ENCODE results near the gene SPIRE1. TPM values are rescaled to one million over a fixed set of nuclear protein-coding genes. Genes with fewer than 3 reads are reported as not detected.
"Not testable (repeated sequence)": the region's sequence is repeated elsewhere in the genome, so short reads cannot be mapped to it uniquely, and the experiment has no call there.

Gene SPIRE1
- total RNA-seq, 1 donor from 2014 or later = 16.9 TPM

GRCh38 chr18:12637901-12638643 is 19.8 kb downstream of the SPIRE1 start:
- Histone ChIP-seq H3K27ac (no peak overlapping the region), H3K4me3 (no peak overlapping the region), H3K4me1 (peaks cover 0 to 5% of the 10 kb centered on the region in 2 donors), H3K36me3 (no peaks in the 10 kb centered on the region), H3K27me3 (no peaks in the 10 kb centered on the region), H3K9me3 (no peaks in the 10 kb centered on the region)
- intact Hi-C loops (cut with DNase I) = no loop called here
- DNase-seq (ENCODE audit: low spot score in 2 of 2) = no peak
- TF ChIP-seq CTCF (IDR thresholded peaks at IDR 0.05) = no peak

GRCh38 chr18:12637393-12637792 is 20.5 kb downstream of the SPIRE1 start:
- Histone ChIP-seq H3K4me3 (no peak overlapping the region), H3K27me3 (no peaks in the 10 kb centered on the region), H3K9me3 (no peaks in the 10 kb centered on the region), H3K36me3 (no peaks in the 10 kb centered on the region), H3K4me1 (peaks cover 0 to 5% of the 10 kb centered on the region in 2 donors), H3K27ac (no peak overlapping the region)
- no peak for DNase-seq (ENCODE audit: low spot score in 2 of 2)
- TF ChIP-seq CTCF (IDR thresholded peaks at IDR 0.05) = no peak
- intact Hi-C loops (cut with DNase I) = no loop called here

GRCh38 chr18:12631831-12632477 is 26.0 kb downstream of the SPIRE1 start:
- Histone ChIP-seq H3K27me3 (no peaks in the 10 kb centered on the region), H3K27ac (no peak overlapping the region), H3K9me3 (no peaks in the 10 kb centered on the region), H3K4me3 (no peak overlapping the region), H3K36me3 (no peaks in the 10 kb centered on the region), H3K4me1 (no peaks in the 10 kb centered on the region)
- no peak for DNase-seq (ENCODE audit: low spot score in 2 of 2)
- no peak for TF ChIP-seq CTCF (IDR thresholded peaks at IDR 0.05)
- intact Hi-C loops (cut with DNase I) = no loop called here

GRCh38 chr18:12630136-12630535 is 27.8 kb downstream of the SPIRE1 start:
- no peak for TF ChIP-seq CTCF (IDR thresholded peaks at IDR 0.05)
- H3K36me3 ChIP-seq = no peaks in the 10 kb centered on the region
- H3K27me3 ChIP-seq = no peaks in the 10 kb centered on the region
- no peak overlapping the region for H3K27ac ChIP-seq
- no peak for DNase-seq (ENCODE audit: low spot score in 2 of 2)
- no peaks in the 10 kb centered on the region for H3K4me1 ChIP-seq
- no peak overlapping the region for H3K4me3 ChIP-seq
- intact Hi-C loops (cut with DNase I) = no loop called here
- H3K9me3 ChIP-seq = no peaks in the 10 kb centered on the region

- Histone ChIP-seq H3K27ac (no peak overlapping the region), H3K27me3 (no peaks in the 10 kb centered on the region), H3K9me3 (no peaks in the 10 kb centered on the region), H3K4me1 (no peaks in the 10 kb centered on the region), H3K4me3 (no peak overlapping the region), H3K36me3 (no peaks in the 10 kb centered on the region)
- DNase-seq (ENCODE audit: low spot score in 2 of 2) = no peak
- intact Hi-C loops (cut with DNase I) = no loop called here
- TF ChIP-seq CTCF (IDR thresholded peaks at IDR 0.05) = no peak
Measured at GRCh38 chr18:12628706-12629702, 28.9 kb downstream of the SPIRE1 start.

- H3K4me1 ChIP-seq; intact Hi-C loops (cut with DNase I); H3K4me3 ChIP-seq; H3K27ac ChIP-seq; H3K36me3 ChIP-seq; H3K27me3 ChIP-seq; H3K9me3 ChIP-seq; DNase-seq (ENCODE audit: low spot score in 2 of 2): not testable (repeated sequence)
Measured at GRCh38 chr18:12627199-12627598, 30.7 kb downstream of the SPIRE1 start.

Measured in ascending aorta (tissue), 2 donors.